VCaP (cell line): Measurements from ENCODE around the gene PRKCE.
A peak's percentile ranks its signal among the peaks of the same experiment; 100 is the strongest.

Source experiments
- H3K27ac ChIP-seq: fragments of 450-650 bp; 2 replicates; pipeline ENCODE4 v1.5.1; 2017
- TF ChIP-seq, protein P1 (sequence below): fragments of 450-650 bp; conservative IDR thresholded peaks from 2 replicates; pipeline ENCODE4 v1.5.1; 2017; ENCODE audit warnings: mild to moderate bottlenecking, moderate library complexity

PRKCE gene

DNA sequence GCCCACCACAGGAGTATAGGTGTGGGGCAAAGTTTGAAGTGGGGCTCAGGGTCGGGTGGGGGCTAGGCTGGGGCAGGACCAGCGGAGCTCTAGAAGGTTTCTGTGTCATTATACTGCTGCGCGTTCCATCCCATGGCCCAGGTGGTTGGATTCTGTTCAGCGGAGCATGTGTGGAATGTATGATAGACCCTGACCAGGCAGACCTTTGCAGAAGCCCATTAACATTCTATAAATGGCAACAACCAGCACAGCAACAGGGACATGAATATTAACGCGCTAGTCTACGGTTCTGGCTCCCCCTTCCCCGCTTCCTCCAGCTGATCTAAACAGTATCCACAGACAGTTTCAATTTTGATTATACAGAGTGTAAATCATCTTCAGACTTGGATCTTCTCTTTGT is 4.1 kb upstream of the PRKCE start:
- TF ChIP-seq, protein P1, sequence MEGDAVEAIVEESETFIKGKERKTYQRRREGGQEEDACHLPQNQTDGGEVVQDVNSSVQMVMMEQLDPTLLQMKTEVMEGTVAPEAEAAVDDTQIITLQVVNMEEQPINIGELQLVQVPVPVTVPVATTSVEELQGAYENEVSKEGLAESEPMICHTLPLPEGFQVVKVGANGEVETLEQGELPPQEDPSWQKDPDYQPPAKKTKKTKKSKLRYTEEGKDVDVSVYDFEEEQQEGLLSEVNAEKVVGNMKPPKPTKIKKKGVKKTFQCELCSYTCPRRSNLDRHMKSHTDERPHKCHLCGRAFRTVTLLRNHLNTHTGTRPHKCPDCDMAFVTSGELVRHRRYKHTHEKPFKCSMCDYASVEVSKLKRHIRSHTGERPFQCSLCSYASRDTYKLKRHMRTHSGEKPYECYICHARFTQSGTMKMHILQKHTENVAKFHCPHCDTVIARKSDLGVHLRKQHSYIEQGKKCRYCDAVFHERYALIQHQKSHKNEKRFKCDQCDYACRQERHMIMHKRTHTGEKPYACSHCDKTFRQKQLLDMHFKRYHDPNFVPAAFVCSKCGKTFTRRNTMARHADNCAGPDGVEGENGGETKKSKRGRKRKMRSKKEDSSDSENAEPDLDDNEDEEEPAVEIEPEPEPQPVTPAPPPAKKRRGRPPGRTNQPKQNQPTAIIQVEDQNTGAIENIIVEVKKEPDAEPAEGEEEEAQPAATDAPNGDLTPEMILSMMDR, result no peak

DNA sequence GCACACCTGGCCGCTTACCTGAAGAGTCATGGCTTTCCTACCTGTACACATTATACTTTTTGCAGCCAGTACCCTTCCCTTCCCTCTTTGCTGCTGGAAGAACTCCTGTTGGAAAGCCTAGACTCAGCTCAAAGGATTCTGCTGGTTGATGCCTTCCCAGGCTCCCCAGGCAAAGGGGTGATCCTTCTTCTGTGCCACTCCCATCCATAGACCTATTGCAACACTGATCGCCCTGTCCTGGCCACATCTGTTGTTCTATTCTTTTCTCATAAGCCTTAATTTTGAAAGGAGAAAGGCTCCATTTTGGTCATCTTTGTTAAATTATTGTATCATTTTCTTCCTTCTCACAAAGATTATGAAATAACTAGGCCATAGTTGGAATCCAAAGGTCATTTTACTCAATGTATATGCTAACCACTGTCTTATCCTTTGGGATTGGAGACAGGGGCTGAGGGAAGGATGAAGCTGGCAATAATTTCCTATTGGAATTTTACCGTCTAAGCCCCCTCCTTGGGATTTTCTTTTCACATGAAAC is 3.4 kb upstream of the PRKCE start:
- TF ChIP-seq, protein P1, result no peak
- 0 out of 2 replicates have a peak overlapping the region, but pooled peaks have one; percentile 89 for H3K27ac ChIP-seq

More for the DNA sequence above, 4.1 kb upstream of the PRKCE start:
- H3K27ac ChIP-seq, result no peak overlapping the region

DNA sequence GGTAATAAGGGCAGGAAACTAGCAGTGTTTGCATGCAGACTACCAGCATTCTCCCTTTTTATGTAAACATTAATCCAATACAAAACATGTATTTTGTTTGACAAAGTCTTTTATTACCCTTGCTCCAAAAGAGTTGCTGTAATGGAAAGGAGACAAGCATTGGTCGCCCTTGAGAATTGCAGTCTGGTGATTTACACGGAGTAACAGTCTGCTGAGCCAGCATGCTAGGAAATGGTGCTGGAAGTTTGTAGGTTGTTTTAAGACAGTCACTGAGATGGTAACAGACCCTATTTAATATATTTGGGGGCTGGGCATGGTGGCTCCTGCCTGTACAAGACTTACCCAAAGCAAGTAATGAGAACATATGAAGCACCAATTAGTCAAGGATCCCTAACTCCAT is 2.8 kb upstream of the PRKCE start:
- TF ChIP-seq, protein P1, result no peak
- peak overlapping the region; percentile 89; the same call in 1 of the 2 replicates for H3K27ac ChIP-seq

DNA sequence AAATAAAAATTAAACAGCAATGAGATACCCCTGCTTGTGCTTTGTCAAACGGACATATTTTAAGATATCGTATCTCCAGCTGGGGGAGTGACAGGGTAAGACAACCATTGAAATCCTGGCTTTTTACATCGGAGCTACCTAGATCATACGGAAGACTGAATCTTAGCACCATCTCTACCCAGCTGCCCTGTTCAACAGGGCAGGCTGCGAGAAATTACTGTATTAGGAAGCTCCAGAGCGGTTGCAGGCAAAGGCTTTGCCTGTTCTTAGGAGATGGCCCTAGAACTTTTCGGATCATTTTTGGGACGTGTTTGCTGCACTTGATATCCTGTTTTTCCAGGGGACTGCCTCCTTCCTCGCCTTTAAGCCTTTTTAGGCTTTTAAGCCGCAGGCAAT is 2.0 kb upstream of the PRKCE start:
- TF ChIP-seq, protein P1, result peak; percentile 22; the same call in 1 of the 2 replicates
- peak overlapping the region; percentile 89 for H3K27ac ChIP-seq

DNA sequence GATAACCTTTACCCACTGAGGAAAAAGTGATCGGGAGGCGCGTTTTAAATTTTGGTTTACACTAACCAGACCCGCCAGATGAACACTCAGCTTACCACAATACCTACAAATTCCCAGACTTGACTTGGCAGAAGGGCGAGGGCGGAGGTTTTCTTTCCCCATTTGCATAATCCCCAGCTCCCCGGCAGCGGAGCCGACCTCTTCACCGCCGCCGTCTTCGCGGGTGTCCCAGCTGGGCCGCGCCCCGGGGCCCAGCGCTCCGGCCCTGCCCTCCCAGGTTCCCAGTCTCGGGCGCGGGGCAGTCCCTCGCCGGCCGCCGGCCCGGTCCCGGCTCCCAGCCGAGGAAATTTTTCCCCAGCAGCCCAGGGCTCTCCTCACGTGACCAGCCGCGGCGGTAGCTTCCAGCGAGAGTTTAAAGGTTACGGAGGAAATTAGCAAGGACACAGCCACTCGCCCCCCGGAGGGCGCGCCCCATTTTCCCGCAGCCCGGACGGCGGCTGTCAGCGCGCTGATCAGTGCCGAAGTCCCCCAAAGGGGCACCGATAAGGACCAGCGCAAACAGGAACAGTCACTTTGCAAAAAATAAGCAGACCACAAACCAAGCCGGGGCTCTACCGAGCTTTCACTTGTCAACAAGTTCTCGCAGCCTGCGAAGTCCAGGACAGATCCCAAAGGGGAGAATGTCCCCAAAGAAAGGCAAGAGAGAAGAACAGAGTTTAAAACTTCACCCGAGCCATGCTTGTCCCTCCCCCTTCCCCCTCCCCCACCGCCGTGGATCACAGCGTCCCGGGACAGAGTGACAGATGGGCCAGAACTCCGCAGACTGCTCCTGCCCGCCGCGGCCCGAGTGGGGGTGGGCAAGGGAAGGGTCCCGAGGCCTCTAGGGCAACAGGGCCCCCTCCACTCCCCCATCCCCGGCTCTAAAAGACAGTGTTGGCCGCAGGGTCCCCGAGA is 1.3 kb upstream of the PRKCE start:
- peak overlapping the region; percentile 89 for H3K27ac ChIP-seq
- TF ChIP-seq, protein P1, result no peak

DNA sequence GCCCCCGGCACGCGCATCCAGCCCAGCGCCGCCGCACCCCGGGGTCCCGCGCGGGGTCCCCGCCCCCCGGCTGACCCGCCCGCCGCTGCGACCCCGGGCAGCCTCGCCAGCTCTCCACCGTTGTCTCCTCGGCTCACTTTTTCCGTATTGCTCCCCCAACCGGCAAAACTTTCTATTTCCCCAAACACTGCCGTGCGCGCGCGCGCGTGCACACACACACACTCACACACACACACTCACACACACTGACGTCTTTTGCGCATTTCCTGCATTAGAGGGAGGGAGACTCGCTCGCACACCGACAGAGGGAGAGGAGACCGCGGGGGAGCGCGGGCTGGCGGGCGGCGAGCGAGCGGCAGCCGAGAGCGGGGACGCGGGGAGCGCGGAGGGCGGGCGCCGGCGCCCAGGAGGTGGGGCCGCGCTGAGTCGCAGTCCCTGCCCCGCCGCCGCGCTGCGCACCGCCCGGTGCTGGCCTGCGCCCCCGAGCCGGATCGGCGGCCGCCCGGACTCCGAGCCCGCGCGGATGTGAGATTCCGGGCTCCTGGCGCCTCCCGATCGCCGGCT is 542 bp upstream of the PRKCE start:
- TF ChIP-seq, protein P1, result peak; percentile 60

More for the DNA sequence above, 542 bp upstream of the PRKCE start:
- peak overlapping the region; percentile 89 for H3K27ac ChIP-seq
